GM23248 (cell line): Measurements from ENCODE around the gene SPART. TPM values are rescaled to one million over a fixed set of nuclear protein-coding genes. Genes with fewer than 3 reads are reported as not detected.

Experiments used
- DNase-seq: peaks from one replicate; pipeline ENCODE4 v3.0.0-alpha.2; 2015
- H2AFZ ChIP-seq: fragments of 200-600 bp; sonication (generic); 2 replicates; pipeline ENCODE4 v1.6.1; 2016; ENCODE audit warnings: antibody characterized with exemption
- H3F3A ChIP-seq: fragments of 200-600 bp; sonication (generic); 2 replicates; pipeline ENCODE4 v1.6.1; 2016; ENCODE audit warnings: mild to moderate bottlenecking, antibody characterized with exemption, mixed run types; ENCODE audit not compliant: insufficient read depth
- H3K27ac ChIP-seq: fragments of 200-600 bp; sonication (generic); 2 replicates; pipeline ENCODE4 v1.5.1; 2016; ENCODE audit warnings: mild to moderate bottlenecking
- H3K27me3 ChIP-seq: fragments of 200-600 bp; sonication (generic); replicated peaks from 2 replicates; pipeline ENCODE4 v1.6.1; 2016; ENCODE audit warnings: mild to moderate bottlenecking; ENCODE audit not compliant: insufficient read depth
- H3K36me3 ChIP-seq: fragments of 200-600 bp; sonication (generic); 2 replicates; pipeline ENCODE4 v1.6.1; 2016; ENCODE audit warnings: low read depth, mild to moderate bottlenecking
- H3K4me1 ChIP-seq: fragments of 200-600 bp; sonication (generic); 2 replicates; pipeline ENCODE4 v1.6.1; 2016; ENCODE audit warnings: mild to moderate bottlenecking; ENCODE audit not compliant: insufficient read depth
- H3K4me2 ChIP-seq: fragments of 200-600 bp; sonication (generic); one replicate; pipeline ENCODE4 v1.6.1; 2016; ENCODE audit warnings: mild to moderate bottlenecking; ENCODE audit not compliant: unreplicated experiment
- H3K4me3 ChIP-seq: fragments of 200-600 bp; sonication (generic); 2 replicates; pipeline ENCODE4 v1.5.1; 2016; ENCODE audit warnings: mild to moderate bottlenecking
- H3K79me2 ChIP-seq: fragments of 200-600 bp; sonication (generic); 2 replicates; pipeline ENCODE4 v1.6.1; 2016; ENCODE audit warnings: mild to moderate bottlenecking; ENCODE audit not compliant: insufficient read depth
- H3K9ac ChIP-seq: fragments of 200-600 bp; sonication (generic); 2 replicates; pipeline ENCODE4 v1.6.1; 2016; ENCODE audit warnings: mild to moderate bottlenecking
- H3K9me2 ChIP-seq: fragments of 200-600 bp; sonication (generic); 2 replicates; pipeline ENCODE4 v1.6.1; 2016; ENCODE audit warnings: mixed run types, mild to moderate bottlenecking, moderate library complexity; ENCODE audit not compliant: insufficient read depth
- H3K9me3 ChIP-seq: fragments of 200-600 bp; sonication (generic); one replicate; pipeline ENCODE4 v1.6.1; 2017; ENCODE audit warnings: low read depth
- H4K20me1 ChIP-seq: fragments of 200-600 bp; sonication (generic); 2 replicates; pipeline ENCODE4 v1.6.0; 2016; ENCODE audit not compliant: insufficient read depth
- EZH2 ChIP-seq: fragments of 200-600 bp; sonication (generic); IDR thresholded peaks from 2 replicates; pipeline ENCODE4 v1.6.1; 2018; ENCODE audit warnings: antibody characterized with exemption, mild to moderate bottlenecking; ENCODE audit not compliant: insufficient read depth, poor library complexity, severe bottlenecking
- EZH2phosphoT487 ChIP-seq: fragments of 200-600 bp; sonication (generic); IDR thresholded peaks from 2 replicates; pipeline ENCODE4 v1.6.1; 2018; ENCODE audit warnings: antibody characterized with exemption, moderate library complexity, mild to moderate bottlenecking, low read depth; ENCODE audit not compliant: insufficient read depth
- WGBS, 2 experiments: methylation state at CpG; one replicate each; pipeline ENCODE4 v1.1.6; 2015 to 2017; ENCODE audit warnings: low lambda C conversion rate in 2 of 2, low coverage in 1 of 2; ENCODE audit errors: missing lambda C conversion rate in 2 of 2; 5-methylcytosine and 5-hydroxymethylcytosine counted together
- in situ Hi-C: fragments of 300-500 bp; cut with MboI; formaldehyde crosslinking; loops from 2 replicates; pipeline ENCODE4 v1.15.0; 2020
- polyA plus RNA-seq: library from polyadenylated mRNA; unstranded; fragments of >200 nt; fragmentation: Nextera tagmentation; extraction: Ambion mirVana; gene quantifications from 2 replicates; pipeline ENCODE4 v1.2.1, GENCODE V29; 2016
- total RNA-seq: library from RNA; depleted of rRNA; stranded (reverse); fragments of >200 nt; shearing (Covaris generic); gene quantifications from 2 replicates; pipeline ENCODE4 v1.2.3, GENCODE V29; 2014

Gene SPART
- total and polyA plus RNA-seq, 2 experiments from 2014 or later: 66.3 to 82.4 TPM

DNA sequence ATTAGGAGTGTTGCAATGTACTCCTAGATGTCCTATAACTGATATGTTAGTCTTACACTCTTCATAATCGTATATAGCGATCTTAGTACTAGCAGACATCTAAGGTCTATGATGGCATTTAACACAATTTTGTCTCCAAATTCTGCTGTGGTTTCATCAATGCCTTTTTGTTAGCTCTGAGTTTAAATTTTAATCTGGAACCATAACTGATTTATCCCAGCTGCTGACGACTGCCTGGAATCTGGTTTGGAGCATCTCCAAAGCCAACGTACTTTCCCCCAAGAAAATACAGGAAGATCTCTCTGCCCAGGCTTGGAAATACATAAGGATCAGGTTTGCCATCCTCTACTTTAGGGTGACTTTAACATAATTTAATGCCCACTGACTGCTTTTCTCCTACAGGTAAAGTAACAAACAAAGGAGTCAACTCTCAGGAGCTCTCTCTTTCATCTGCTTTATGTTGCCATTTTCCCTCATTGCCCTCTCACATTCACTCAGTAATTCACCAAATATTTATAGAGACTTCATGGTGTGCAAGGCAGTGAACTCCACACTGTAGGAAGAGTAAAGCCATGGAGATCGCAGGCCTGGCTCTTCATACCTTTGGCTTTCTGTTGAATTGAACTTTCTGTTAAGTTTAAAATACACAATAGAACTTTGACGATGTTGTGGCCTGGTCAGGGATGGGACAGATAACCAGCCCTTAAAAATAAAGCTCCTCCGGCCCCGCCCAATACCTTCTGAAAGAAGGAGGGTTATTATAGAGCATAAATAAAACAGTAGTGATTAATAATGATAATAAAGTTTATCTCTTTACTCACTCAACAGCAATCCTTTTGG is 23.3 kb upstream of the SPART start:
- Histone ChIP-seq H3K9ac (no peak overlapping the region), H3K79me2 (no peaks in the 10 kb centered on the region), H3K4me3 (no peak overlapping the region), H3K9me2 (no peaks in the 10 kb centered on the region), H3K4me1 (no peaks in the 10 kb centered on the region), H3K4me2 (no peak overlapping the region), H2AFZ (0 out of 2 replicates have a peak overlapping the region, but pooled peaks have one; percentile 13), H3F3A (no peaks in the 10 kb centered on the region), H3K27me3 (no peaks in the 10 kb centered on the region), H3K27ac (no peak overlapping the region), H3K9me3 (no peaks in the 10 kb centered on the region), H4K20me1 (no peaks in the 10 kb centered on the region), H3K36me3 (no peaks in the 10 kb centered on the region)
- in situ Hi-C loops: no loop called here
- WGBS, 2 experiments: 63% methylated on average over 8 of the region's 8 CpGs
- DNase-seq: no peak
- TF ChIP-seq EZH2 (no peak), EZH2phosphoT487 (no peak)

DNA sequence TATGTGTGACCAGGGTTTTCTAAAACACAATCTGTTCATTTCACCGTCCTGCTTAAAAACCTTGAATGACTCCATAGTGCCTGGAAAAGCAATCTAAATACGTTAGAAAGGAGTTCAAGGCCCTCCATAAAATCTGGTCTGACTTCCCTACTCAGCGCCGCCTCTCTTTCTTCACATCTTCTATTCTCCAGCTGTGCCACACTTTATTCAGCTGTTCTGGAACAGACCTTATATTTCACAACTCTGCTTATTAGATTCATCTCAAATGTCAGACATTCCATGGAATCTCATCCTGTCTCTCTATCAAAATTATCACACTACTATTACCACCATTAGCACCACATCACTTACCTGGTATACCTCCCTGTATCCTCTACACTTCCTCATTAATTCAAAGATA is 19.8 kb upstream of the SPART start:
- H3K27ac ChIP-seq: no peak overlapping the region
- H3K9me3 ChIP-seq: no peaks in the 10 kb centered on the region
- peaks cover 7% of the 10 kb centered on the region; the same call in 1 of the 2 replicates for H3K4me1 ChIP-seq
- peaks cover 6% of the 10 kb centered on the region for H3F3A ChIP-seq
- no peak overlapping the region for H3K4me2 ChIP-seq
- no peaks in the 10 kb centered on the region for H4K20me1 ChIP-seq
- no peaks in the 10 kb centered on the region for H3K27me3 ChIP-seq
- no peak for DNase-seq
- in situ Hi-C loops: no loop called here
- no peak overlapping the region for H3K9ac ChIP-seq
- H3K9me2 ChIP-seq: no peaks in the 10 kb centered on the region
- no peak overlapping the region for H3K4me3 ChIP-seq
- H3K36me3 ChIP-seq: no peaks in the 10 kb centered on the region
- no peak for TF ChIP-seq EZH2phosphoT487
- no peak for TF ChIP-seq EZH2
- no peak overlapping the region for H2AFZ ChIP-seq
- no peaks in the 10 kb centered on the region for H3K79me2 ChIP-seq
- 43 to 58% methylated on average over 4 of the region's 4 CpGs for WGBS, 2 experiments

DNA sequence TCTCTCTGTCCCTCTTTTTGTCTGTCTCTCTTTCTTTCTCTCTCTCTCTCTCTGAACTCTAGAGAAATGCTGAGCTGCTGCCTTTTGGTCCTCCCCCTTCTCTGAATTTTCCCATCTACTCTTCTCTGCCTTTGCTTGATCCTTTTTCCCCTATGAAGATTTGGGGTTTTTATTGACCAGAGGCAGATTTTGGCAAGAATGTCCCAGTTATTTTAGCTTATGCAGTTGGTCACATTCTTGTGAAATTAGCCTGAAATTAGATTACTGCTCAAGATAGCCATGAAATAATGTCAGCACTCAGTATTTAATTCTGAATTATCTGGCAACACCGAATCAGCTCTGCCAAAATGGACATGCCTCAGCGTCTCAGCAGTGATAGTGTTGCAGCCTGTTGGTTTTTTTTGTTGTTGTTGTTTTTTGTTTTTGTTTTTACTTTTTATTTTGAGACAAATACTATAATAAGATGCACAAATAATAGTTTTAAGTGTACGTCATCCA is 17.2 kb upstream of the SPART start:
- Histone ChIP-seq H3K4me1 (peaks cover 7% of the 10 kb centered on the region; the same call in 1 of the 2 replicates), H3K4me2 (no peak overlapping the region), H3K27me3 (no peaks in the 10 kb centered on the region), H3K4me3 (no peak overlapping the region), H3K36me3 (no peaks in the 10 kb centered on the region), H3K79me2 (no peaks in the 10 kb centered on the region), H4K20me1 (no peaks in the 10 kb centered on the region), H3K9me3 (no peaks in the 10 kb centered on the region), H3K9ac (no peak overlapping the region), H3K27ac (no peak overlapping the region), H3F3A (peaks cover 6% of the 10 kb centered on the region), H3K9me2 (no peaks in the 10 kb centered on the region), H2AFZ (no peak overlapping the region)
- in situ Hi-C loops: no loop called here
- no peak for DNase-seq
- 41 to 49% methylated on average over 3 of the region's 3 CpGs for WGBS, 2 experiments
- TF ChIP-seq EZH2phosphoT487 (no peak), EZH2 (no peak)

DNA sequence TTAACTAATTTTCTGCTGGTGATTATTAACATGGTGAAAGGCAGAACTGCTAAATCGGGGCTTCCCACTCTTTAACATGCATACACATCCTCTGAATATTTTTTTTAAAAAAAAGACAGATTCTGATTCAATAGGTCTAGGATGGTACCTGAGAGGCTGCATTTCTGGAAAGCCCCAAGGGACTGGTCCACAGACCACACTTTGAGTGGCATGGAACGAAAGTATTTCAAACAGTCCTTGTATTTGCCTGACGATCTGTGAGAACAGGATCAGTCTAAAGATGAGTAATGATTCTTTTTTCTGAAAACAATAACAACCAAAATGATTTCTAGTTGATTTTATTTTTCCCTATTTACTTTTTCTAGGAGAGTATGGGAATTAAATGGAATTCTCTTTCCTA is 16.7 kb upstream of the SPART start:
- H3K27ac ChIP-seq: no peak overlapping the region
- WGBS, 2 experiments: 14 to 16% methylated on average over 3 of the region's 3 CpGs
- H3K4me2 ChIP-seq: no peak overlapping the region
- TF ChIP-seq EZH2phosphoT487 (no peak), EZH2 (no peak)
- H3K4me3 ChIP-seq: no peak overlapping the region
- no peak for DNase-seq
- no peaks in the 10 kb centered on the region for H3K27me3 ChIP-seq
- H3F3A ChIP-seq: peaks cover 6% of the 10 kb centered on the region
- no peaks in the 10 kb centered on the region for H3K36me3 ChIP-seq
- no peak overlapping the region for H2AFZ ChIP-seq
- no peaks in the 10 kb centered on the region for H3K9me2 ChIP-seq
- peaks cover 7% of the 10 kb centered on the region; the same call in 1 of the 2 replicates for H3K4me1 ChIP-seq
- no peak overlapping the region for H3K9ac ChIP-seq
- H3K79me2 ChIP-seq: no peaks in the 10 kb centered on the region
- no peaks in the 10 kb centered on the region for H3K9me3 ChIP-seq
- no peaks in the 10 kb centered on the region for H4K20me1 ChIP-seq
- in situ Hi-C loops: no loop called here
